GM21825 (cell line): Measurements from ENCODE around the gene PPP2R2C.

ENCODE experiments used
- ATAC-seq: cut with Tn5 transposase; IDR thresholded peaks from one replicate; pipeline ENCODE4 v1.9.1; 2021; ENCODE audit warnings: mild to moderate bottlenecking, moderate library complexity; ENCODE audit not compliant: unreplicated experiment

PPP2R2C gene

DNA sequence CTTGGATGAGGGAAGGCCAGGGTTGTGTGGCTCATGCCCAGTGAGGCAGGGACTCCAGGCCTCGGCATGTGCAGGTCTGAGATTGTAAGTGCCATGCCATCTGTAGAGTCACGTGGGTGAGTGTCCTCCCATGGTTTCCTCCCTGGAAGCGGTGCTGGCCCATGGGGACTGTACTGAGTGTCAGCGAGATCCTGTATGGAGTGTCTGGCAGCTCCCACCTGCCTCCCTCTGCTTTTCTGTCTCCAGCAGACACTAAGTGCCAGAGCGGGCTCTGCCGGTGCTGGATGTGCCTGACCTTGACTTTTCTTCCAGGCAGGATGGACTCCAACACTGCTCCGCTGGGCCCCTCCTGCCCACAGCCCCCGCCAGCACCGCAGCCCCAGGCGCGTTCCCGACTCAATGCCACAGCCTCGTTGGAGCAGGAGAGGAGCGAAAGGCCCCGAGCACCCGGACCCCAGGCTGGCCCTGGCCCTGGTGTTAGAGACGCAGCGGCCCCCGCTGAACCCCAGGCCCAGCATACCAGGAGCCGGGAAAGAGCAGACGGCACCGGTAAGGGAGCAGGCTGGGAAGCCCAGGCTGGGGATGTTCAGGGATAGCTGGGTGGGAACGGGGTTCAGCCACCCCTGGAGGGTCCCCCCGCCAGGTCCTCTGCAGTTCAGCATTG, 195.1 kb downstream of the PPP2R2C start:
- ATAC-seq: no peak

DNA sequence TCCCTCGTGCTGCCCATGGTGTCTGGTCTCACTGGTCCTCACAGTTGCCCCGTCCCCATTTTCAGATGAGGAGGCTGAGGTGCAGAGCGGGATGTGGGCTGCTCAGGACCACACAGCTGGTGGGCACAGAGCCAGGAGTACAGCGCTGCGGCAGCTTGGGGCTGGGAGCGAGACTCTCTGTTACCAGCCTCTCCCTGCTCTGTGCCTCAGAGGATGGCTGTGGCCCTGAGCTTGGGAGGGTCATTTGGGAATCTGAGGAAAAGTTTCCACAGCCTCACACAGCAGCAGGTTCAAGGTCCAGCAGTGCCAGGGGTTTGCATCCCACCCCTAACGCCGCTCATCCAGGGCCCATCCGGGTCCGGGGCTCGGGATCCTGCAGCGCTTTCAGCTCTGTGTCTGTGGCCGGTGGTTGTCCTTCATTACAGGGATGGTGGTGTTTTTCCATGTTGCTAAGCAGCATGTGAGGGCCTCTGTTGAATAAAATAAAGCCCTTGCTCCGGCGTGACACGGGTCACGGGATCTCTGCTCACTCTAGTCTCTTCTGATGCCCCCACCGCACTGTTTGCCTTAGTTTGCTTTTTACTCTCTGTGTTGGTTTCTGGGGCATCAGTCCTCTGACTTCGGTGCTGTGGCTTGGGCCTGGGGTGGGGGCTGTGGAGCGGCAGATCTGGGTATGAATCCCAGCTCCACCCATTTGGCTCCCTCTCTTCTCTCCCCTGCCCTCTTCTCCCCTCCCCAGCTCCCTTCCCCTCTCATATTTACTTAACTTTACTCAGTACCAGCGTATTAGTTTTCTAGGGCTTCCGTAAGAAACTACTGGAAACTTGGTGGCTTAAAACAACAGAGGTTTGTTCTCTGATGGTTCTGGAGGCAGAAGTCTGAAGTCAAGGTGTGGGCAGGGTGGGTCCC, 196.3 kb downstream of the PPP2R2C start:
- no peak for ATAC-seq

DNA sequence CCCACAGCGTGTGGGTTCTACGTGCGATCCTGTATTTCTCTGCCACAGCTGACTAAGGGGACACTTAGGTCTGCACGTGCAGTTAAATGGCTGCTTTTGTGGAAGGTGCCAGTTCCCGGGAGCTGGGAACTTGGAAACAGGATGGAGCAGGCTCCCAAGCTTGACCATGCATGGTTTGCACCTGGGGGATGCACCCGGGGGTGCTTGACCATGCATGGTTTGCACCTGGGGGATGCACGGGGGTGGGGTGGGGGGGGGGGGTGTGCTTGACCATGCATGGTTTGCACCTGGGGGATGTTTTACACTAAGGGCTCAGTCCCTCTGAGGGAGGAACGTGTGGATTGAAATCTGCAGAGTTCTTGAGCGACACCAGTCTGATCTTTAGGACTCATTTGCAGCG, 197.1 kb downstream of the PPP2R2C start:
- ATAC-seq: no peak

DNA sequence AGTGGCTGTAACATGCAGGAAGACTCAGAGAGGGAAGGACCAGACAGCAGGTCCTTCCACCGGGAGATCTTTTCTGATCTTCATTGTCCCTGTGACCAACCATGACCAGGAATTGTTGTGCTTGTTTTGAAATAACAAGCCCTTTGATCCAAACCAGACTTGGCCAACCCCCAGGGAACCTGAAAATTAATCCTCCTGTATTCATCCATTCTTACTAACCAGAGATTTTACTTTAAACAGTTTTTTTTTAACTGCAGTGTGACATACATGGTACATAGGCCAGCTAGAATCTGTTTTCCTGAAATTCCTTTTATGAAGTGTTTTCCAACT, 198.8 kb downstream of the PPP2R2C start:
- ATAC-seq: no peak

DNA sequence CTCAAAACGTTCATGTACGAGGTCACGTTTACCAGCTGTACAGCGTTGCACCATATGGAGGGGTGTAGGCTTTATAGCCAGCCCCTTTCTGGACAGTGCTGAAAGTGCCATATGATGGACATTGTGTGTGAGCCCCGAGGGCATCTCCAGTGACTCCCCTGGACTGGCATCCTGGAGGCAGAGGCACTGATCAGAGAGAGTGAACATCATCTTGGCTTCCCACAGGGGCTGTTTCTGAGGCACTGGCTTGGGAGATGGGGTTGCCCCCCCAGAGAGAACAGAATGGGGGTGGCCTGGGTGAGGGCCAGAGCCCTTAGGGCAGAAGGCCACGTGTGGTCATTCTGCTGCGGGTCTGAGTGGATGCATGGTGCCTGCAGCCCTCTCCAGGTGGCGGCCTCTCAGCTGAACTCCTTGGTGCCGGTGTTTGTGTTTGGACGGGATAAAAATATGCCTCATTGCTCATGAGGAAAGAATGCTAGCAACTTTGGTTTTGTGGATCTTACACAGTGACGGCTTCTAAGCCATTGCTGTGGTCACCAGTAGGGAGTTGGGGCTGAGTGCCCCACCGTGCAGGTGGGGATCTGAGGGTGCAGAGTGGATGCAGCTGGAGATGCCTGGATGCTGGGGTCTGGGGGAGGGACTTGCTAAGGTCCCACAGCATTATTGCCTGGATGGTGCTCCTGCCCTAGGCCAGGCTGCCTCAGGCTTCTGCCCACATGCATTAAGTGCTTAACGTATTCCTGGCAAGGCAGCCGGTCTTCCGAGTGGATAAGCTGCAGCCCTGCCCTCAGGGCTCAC, 199.4 kb downstream of the PPP2R2C start:
- ATAC-seq: no peak

DNA sequence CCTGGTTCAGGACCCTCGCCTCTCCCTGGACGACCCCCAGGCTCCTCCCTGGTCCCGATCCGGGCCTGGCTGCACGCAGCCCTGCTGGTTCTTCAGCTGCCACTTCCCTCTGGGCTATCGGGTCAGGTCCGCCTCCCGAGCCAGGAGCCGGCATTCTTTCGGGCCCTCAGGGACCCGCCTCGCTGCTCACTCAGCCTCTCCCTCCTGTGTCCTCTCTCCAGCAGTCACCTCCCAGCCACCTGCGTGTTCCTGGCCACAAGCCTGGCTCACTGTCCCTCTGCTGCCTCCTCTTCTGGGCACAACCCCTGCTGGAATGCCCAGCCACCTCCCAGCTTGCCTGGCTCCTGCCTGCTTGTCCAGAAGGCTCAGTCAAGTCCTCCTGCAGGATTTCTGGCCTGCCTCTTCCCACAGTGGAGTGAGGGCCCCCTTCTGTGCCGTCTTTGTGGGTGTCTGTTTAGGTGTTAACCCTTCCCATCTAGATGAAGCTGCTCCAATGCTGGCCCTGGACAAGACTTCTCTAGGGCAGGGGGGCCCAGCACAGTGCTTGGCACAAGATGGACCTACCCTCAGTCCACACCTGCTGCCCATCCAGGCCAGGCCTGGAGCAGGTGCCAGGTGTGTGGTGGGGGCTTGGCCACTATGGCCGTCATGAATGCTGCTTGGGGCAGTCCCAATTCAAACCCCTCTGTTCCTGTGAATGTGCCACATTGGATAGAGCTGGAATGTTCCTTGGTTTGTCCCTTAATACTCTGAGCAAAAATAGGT, 200.5 kb downstream of the PPP2R2C start:
- ATAC-seq: no peak

DNA sequence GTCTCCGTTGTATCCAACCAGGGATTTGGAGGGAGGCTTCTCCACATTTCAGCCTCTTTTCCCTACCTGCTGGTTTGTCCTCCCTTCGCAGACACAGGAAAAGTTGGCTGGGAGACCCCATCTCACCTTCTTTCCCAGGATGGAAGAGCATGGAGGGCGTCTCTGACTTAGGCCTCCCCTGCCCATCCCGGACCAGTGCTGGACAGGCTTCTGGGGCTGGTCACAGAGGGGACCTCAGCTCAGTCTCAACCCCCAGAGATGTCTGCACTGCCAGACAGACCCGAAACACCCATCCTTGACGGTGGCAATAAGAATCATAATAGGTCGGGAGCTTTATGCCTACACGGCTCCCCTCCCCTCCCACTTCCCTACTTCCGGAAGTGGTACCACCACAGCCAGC, 201.2 kb downstream of the PPP2R2C start:
- no peak for ATAC-seq

DNA sequence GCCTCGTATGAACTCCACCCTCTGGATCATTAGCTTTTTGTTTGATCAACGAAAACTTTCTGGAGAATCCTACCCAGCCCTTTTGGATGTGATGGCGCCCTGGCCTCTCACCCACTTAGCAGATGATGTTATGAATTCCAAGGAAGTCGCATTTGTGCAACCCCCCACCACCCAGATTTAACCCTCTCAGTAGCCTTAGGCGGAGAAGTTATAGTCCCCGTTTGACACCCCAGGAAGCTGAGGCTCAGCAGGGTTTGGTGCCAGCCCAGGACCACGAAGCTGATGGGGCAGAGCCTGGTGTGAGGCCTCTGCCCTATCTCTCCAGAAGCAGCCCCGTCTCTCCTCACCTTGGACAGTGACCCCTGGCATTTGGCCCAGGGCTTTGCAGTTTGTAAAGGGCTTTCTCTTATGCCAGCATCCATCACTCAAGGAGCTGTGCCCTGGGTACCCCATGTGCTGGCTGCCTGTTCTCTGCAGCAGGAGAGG, 201.7 kb downstream of the PPP2R2C start:
- ATAC-seq: no peak
